H1 (cell line): ENCODE measurements around the gene LEUTX. TPM values are rescaled to one million over a fixed set of nuclear protein-coding genes. Genes with fewer than 3 reads are reported as not detected.

Experiments used
- CTCF ChIA-PET: fragments of 300-600 bp; sonication (Branson Sonifier 250); formaldehyde crosslinking; loops from one replicate; lab custom pipeline; 2021; ENCODE audit not compliant: partially characterized antibody; lab: Charles Lee
- POLR2A ChIA-PET: fragments of 300-600 bp; sonication (Branson Sonifier 250); formaldehyde crosslinking; loops from one replicate; lab custom pipeline; 2021; ENCODE audit warnings: inconsistent platforms; ENCODE audit not compliant: partially characterized antibody; lab: Charles Lee
- DNase-seq, 2 experiments: peaks; one replicate each; pipeline versions ENCODE4 v3.0.0 to v3.0.0-alpha.2; 2010 to 2022; ENCODE audit warnings: low spot score in 2 of 2, low read depth in 1 of 2, mixed read lengths in 1 of 2
- FAIRE-seq: peaks from 2 replicates; lab custom pipeline; 2011; peaks lifted over from hg19 to GRCh38; lab: Jason Lieb, UNC
- H2AFZ ChIP-seq: 2 replicates; pipeline ENCODE4 v1.8.1; 2012; ENCODE audit warnings: low read length, inconsistent platforms
- H2AK5ac ChIP-seq: 2 replicates; pipeline ENCODE4 v1.6.1; 2013; ENCODE audit warnings: low read depth, low read length
- H2BK120ac ChIP-seq: replicated peaks from 2 replicates; pipeline ENCODE3; 2013; ENCODE audit warnings: low read depth, low read length, inconsistent platforms
- H2BK12ac ChIP-seq: 2 replicates; pipeline ENCODE4 v1.6.1; 2013; ENCODE audit warnings: low read depth, low read length
- H2BK15ac ChIP-seq: 2 replicates; pipeline ENCODE4 v1.6.1; 2013; ENCODE audit warnings: low read length
- H2BK20ac ChIP-seq: 2 replicates; pipeline ENCODE4 v1.6.1; 2013; ENCODE audit warnings: low read length
- H2BK5ac ChIP-seq: 2 replicates; pipeline ENCODE4 v1.6.1; 2013; ENCODE audit warnings: low read depth, low read length
- H3K14ac ChIP-seq: 2 replicates; pipeline ENCODE4 v1.6.1; 2013; ENCODE audit warnings: inconsistent platforms; ENCODE audit not compliant: insufficient read length
- H3K18ac ChIP-seq: 2 replicates; pipeline ENCODE4 v1.6.1; 2013; ENCODE audit warnings: low read length; ENCODE audit errors: extremely low read depth
- H3K23ac ChIP-seq: 2 replicates; pipeline ENCODE4 v1.6.1; 2013; ENCODE audit warnings: inconsistent platforms; ENCODE audit not compliant: insufficient read length
- H3K23me2 ChIP-seq: 2 replicates; pipeline ENCODE4 v1.6.1; 2013; ENCODE audit warnings: low read depth, low read length
- H3K27ac ChIP-seq: 2 replicates; pipeline ENCODE4 v1.6.1; 2011; ENCODE audit warnings: low read depth, low read length, inconsistent platforms
- H3K27me3 ChIP-seq, 4 experiments: replicated peaks in 1 of 4; 1 replicate in 1 of 4; 2 replicates in 3 of 4; pipeline versions ENCODE4 v1.6.1 to v1.8.1; 2011 to 2013; ENCODE audit warnings: low read length in 3 of 4, mild to moderate bottlenecking in 3 of 4, inconsistent platforms in 2 of 4, mixed read lengths in 2 of 4, moderate library complexity in 1 of 4; ENCODE audit not compliant: control insufficient read depth in 3 of 4, insufficient read depth in 3 of 4; ENCODE audit errors: extremely low read depth in 1 of 4
- H3K36me3 ChIP-seq, 4 experiments: 2 replicates each; pipeline versions ENCODE4 v1.6.1 to v1.8.1; 2011 to 2013; ENCODE audit warnings: mild to moderate bottlenecking in 4 of 4, low read length in 3 of 4, moderate library complexity in 2 of 4, control low read depth in 1 of 4, inconsistent platforms in 1 of 4; ENCODE audit not compliant: insufficient read depth in 4 of 4, control insufficient read depth in 2 of 4
- H3K4ac ChIP-seq: replicated peaks from 2 replicates; pipeline ENCODE3; 2013; ENCODE audit warnings: low read length, low read depth, mixed read lengths, inconsistent platforms; ENCODE audit not compliant: insufficient read length
- H3K4me1 ChIP-seq, 4 experiments: replicated peaks in 1 of 4; 1 replicate in 1 of 4; 2 replicates in 3 of 4; pipeline versions ENCODE4 v1.6.1 to v1.8.1; 2011 to 2013; ENCODE audit warnings: low read length in 3 of 4, inconsistent platforms in 2 of 4, mixed read lengths in 1 of 4; ENCODE audit not compliant: insufficient read depth in 4 of 4, control insufficient read depth in 3 of 4
- H3K4me2 ChIP-seq, 2 experiments: 2 replicates each; pipeline versions ENCODE4 v1.6.1 to v1.8.1; 2011 to 2013; ENCODE audit warnings: low read depth in 2 of 2, low read length in 2 of 2, control low read depth in 1 of 2, inconsistent platforms in 1 of 2, mild to moderate bottlenecking in 1 of 2; ENCODE audit not compliant: insufficient read depth in 1 of 2
- H3K4me3 ChIP-seq, 4 experiments: fragments of 200-600, 300-600 bp in 1 of 4; sonication (generic), shearing (Covaris generic), sonication (Bioruptor Twin) in 1 of 4; 2 replicates each; pipeline versions ENCODE4 v1.5.1 to v1.8.1; 2011 to 2016; ENCODE audit warnings: low read length in 4 of 4, low read depth in 3 of 4, control low read depth in 2 of 4, inconsistent platforms in 2 of 4, mild to moderate bottlenecking in 2 of 4, mixed read lengths in 1 of 4, moderate library complexity in 1 of 4; ENCODE audit not compliant: insufficient read depth in 2 of 4; ENCODE audit errors: extremely low read depth in 1 of 4
- H3K56ac ChIP-seq: replicated peaks from 2 replicates; pipeline ENCODE3; 2013; ENCODE audit warnings: low read depth, mild to moderate bottlenecking, mixed read lengths, low read length, inconsistent platforms; ENCODE audit not compliant: insufficient read length
- H3K79me1 ChIP-seq: 2 replicates; pipeline ENCODE4 v1.6.1; 2013; ENCODE audit warnings: low read depth, low read length, control low read depth
- H3K79me2 ChIP-seq, 2 experiments: 2 replicates each; pipeline versions ENCODE4 v1.6.1 to v1.8.1; 2012 to 2013; ENCODE audit warnings: low read length in 2 of 2, mild to moderate bottlenecking in 2 of 2, inconsistent platforms in 1 of 2; ENCODE audit not compliant: insufficient read depth in 2 of 2, control insufficient read depth in 1 of 2
- H3K9ac ChIP-seq, 4 experiments: replicated peaks in 1 of 4; 1 replicate in 1 of 4; 2 replicates in 3 of 4; pipeline versions ENCODE4 v1.6.1 to v1.8.1; 2011 to 2013; ENCODE audit warnings: low read depth in 3 of 4, low read length in 3 of 4, control low read depth in 2 of 4, mild to moderate bottlenecking in 2 of 4, moderate library complexity in 2 of 4, inconsistent platforms in 1 of 4; ENCODE audit errors: extremely low read depth in 1 of 4
- H3K9me3 ChIP-seq, 2 experiments: 2 replicates each; pipeline versions ENCODE4 v1.6.1 to v1.8.1; 2012 to 2013; ENCODE audit warnings: mild to moderate bottlenecking in 2 of 2, moderate library complexity in 2 of 2, control low read depth in 1 of 2, inconsistent platforms in 1 of 2, low read depth in 1 of 2, low read length in 1 of 2, mixed read lengths in 1 of 2; ENCODE audit not compliant: insufficient read depth in 2 of 2
- H4K20me1 ChIP-seq, 2 experiments: replicated peaks in 1 of 2; 2 replicates each; pipeline versions ENCODE3 to v1.8.1; 2011 to 2013; ENCODE audit warnings: inconsistent platforms in 2 of 2, low read length in 2 of 2, mild to moderate bottlenecking in 1 of 2; ENCODE audit not compliant: insufficient read depth in 2 of 2, control insufficient read depth in 1 of 2
- H4K5ac ChIP-seq: 2 replicates; pipeline ENCODE4 v1.6.1; 2013; ENCODE audit warnings: low read length, low read depth, mixed read lengths, inconsistent platforms; ENCODE audit not compliant: insufficient read length
- H4K8ac ChIP-seq: 2 replicates; pipeline ENCODE4 v1.8.0; 2013; ENCODE audit warnings: mild to moderate bottlenecking, moderate library complexity, low read length, inconsistent platforms; ENCODE audit not compliant: insufficient read depth; ENCODE audit errors: extremely low read depth
- H4K91ac ChIP-seq: replicated peaks from 2 replicates; pipeline ENCODE3; 2013; ENCODE audit warnings: low read length, mixed read lengths, inconsistent platforms; ENCODE audit not compliant: insufficient read length
- HDAC6 ChIP-seq: IDR thresholded peaks from one replicate; pipeline ENCODE4 v1.7.1; 2012; ENCODE audit warnings: low read depth, mild to moderate bottlenecking, inconsistent platforms, low read length, moderate library complexity
- WGBS, 2 experiments: shearing (Covaris generic) in 1 of 2; methylation state at CpG; one replicate each; pipeline versions ENCODE4 v1.1.6 to v1.1.7; 2013 to 2015; ENCODE audit warnings: low lambda C conversion rate in 2 of 2, mixed read lengths in 2 of 2, inconsistent platforms in 1 of 2, low coverage in 1 of 2, missing lambda C conversion rate in 1 of 2; ENCODE audit not compliant: insufficient replicate concordance in 2 of 2, insufficient coverage in 1 of 2, insufficient read length in 1 of 2; ENCODE audit errors: extremely low coverage in 1 of 2, missing lambda C conversion rate in 1 of 2; 5-methylcytosine and 5-hydroxymethylcytosine counted together
- polyA plus RNA-seq, 7 experiments: library from polyadenylated mRNA; depleted of rRNA in 3 of 7; stranded (reverse) in 5 of 7; unstranded in 2 of 7; fragments of >200 nt in 5 of 7; fragments of 200-250 nt in 2 of 7; gene quantifications; 1 replicate in 5 of 7; 2 replicates in 1 of 7; 4 replicates in 1 of 7; pipeline versions ENCODE4 v1.2.1 to v1.2.3, GENCODE V29; 2011 to 2013; ENCODE audit warnings: missing spikeins in 2 of 7, mixed read lengths in 2 of 7
- total RNA-seq: library from RNA; stranded (reverse); fragmentation: NEBNext Ultra II Directional; extraction: Animal tissue kit (Norgen Biotek cat#: 25700); gene quantifications from 2 replicates; pipeline ENCODE4 v1.2.1, GENCODE V29; 2021

The LEUTX gene
- total and polyA plus RNA-seq, 2 of the 8 experiments (the other 6 are each of a cell fraction or from before 2014, with no cell fraction given), result not detected

DNA sequence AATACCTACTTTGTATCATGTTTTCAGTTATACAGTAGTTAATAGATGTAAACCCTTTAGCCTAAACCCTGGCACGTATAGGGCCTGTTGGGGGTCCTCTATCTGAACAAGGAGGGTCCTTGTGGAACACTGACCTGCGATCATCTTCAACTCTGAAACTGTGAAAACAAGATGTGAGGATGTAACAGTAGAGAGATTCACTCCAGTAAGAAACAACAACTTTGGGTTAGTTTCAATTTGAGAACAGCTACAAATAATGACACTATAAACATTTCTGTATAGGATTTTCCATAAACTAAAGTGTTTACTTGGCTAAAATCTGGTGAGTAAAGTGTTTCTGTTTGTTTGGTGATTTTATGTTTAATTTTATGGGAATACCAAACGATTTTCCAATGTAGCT is 43.0 kb upstream of the LEUTX start:
- H3K9ac ChIP-seq, result no peak overlapping the region
- no peak overlapping the region for H3K23ac ChIP-seq
- no peaks in the 10 kb centered on the region for H4K20me1 ChIP-seq
- H3K14ac ChIP-seq, result no peak overlapping the region
- no peaks in the 10 kb centered on the region; a peak in 1 of 7 replicates for H3K27me3 ChIP-seq
- no peak for TF ChIP-seq HDAC6
- TF ChIP-seq, all 59 proteins: peak for 0
- Histone ChIP-seq H4K91ac (no peak overlapping the region), H3K4me2 (no peak overlapping the region), H3K79me1 (no peaks in the 10 kb centered on the region), H2BK12ac (no peak overlapping the region), H2AK5ac (no peak overlapping the region), H3K9me3 (no peaks in the 10 kb centered on the region), H3K36me3 (no peaks in the 10 kb centered on the region), H2BK5ac (no peak overlapping the region), H2AFZ (no peak overlapping the region), H2BK120ac (no peak overlapping the region), H3K4me3 (no peak overlapping the region), H3K4me1 (peaks cover 0 to 3% (median under 1%) of the 10 kb centered on the region in 4 experiments; a peak in 2 of 7 replicates), H2BK20ac (no peak overlapping the region), H3K23me2 (no peaks in the 10 kb centered on the region), H4K8ac (no peak overlapping the region), H3K79me2 (no peaks in the 10 kb centered on the region), H3K18ac (no peak overlapping the region), H2BK15ac (no peak overlapping the region), H3K56ac (no peak overlapping the region), H4K5ac (no peak overlapping the region), H3K4ac (no peak overlapping the region), H3K27ac (no peak overlapping the region)
- 50% methylated on average over 3 of the region's 3 CpGs; no CpG with 5 or more reads in 1 of the 2 experiments for WGBS, 2 experiments
- ChIA-PET CTCF (interaction anchor here (1.1 to 1.2 kb wide), 2 partner anchors 12 to 19 kb away, joined by 3 to 4 read pairs; no protein-coding TSS in a partner anchor), POLR2A (no interaction called here)
- FAIRE-seq (no peak), DNase-seq (no peak)
